HepG2 (cell line): ENCODE measurements around the gene MIOS. TPM values are rescaled to one million over a fixed set of nuclear protein-coding genes. Genes with fewer than 3 reads are reported as not detected.

Source experiments
- DMAP1 ChIP-seq: IDR thresholded peaks from 2 replicates; pipeline ENCODE4 v1.6.1; 2016
- FOXK1 ChIP-seq: sonication (generic); formaldehyde crosslinking; IDR thresholded peaks from 2 replicates; pipeline ENCODE4 v1.4.0; 2020; ENCODE audit warnings: low read depth, missing genetic modification reagents, borderline replicate concordance
- HMG20B ChIP-seq: conservative IDR thresholded peaks from 2 replicates; pipeline ENCODE4 v1.6.1; 2016; ENCODE audit warnings: missing genetic modification reagents, missing compliant biosample characterization
- POLR2A ChIP-seq, 2 experiments: IDR thresholded peaks; 2 replicates each; pipeline ENCODE4 v1.6.1; 2011; ENCODE audit warnings: low read depth in 2 of 2, low read length in 2 of 2, mild to moderate bottlenecking in 1 of 2, moderate library complexity in 1 of 2; ENCODE audit not compliant: insufficient read depth in 1 of 2
- SKIL ChIP-seq: sonication (generic); formaldehyde crosslinking; IDR thresholded peaks from 2 replicates; pipeline ENCODE4 v1.8.0; 2022; ENCODE audit warnings: missing genetic modification reagents, mild to moderate bottlenecking, moderate library complexity, borderline replicate concordance
- SMAD1 ChIP-seq: sonication (generic); formaldehyde crosslinking; IDR thresholded peaks from 2 replicates; pipeline ENCODE4 v1.4.0; 2020; ENCODE audit warnings: missing genetic modification reagents, low read depth, mild to moderate bottlenecking, borderline replicate concordance
- SMAD9 ChIP-seq: sonication (generic); formaldehyde crosslinking; IDR thresholded peaks from 2 replicates; pipeline ENCODE4 v1.5.1; 2020; ENCODE audit warnings: mild to moderate bottlenecking, missing genetic modification reagents
- SNAPC5 ChIP-seq: sonication (generic); formaldehyde crosslinking; IDR thresholded peaks from 2 replicates; pipeline ENCODE4 v1.8.1; 2023; ENCODE audit warnings: mild to moderate bottlenecking, missing genetic modification reagents, borderline replicate concordance
- SOX13 ChIP-seq, 3 experiments: fragments of 450-650 bp in 1 of 3; sonication (generic) in 1 of 3; formaldehyde crosslinking in 1 of 3; IDR thresholded peaks in 2 of 3; conservative IDR thresholded peaks in 1 of 3; 2 replicates each; pipeline versions ENCODE4 v1.5.0 to v1.6.1; 2016 to 2020; ENCODE audit warnings: antibody characterized with exemption in 1 of 3, mild to moderate bottlenecking in 1 of 3, missing compliant biosample characterization in 1 of 3, missing genetic modification reagents in 1 of 3, moderate library complexity in 1 of 3
- TCF12 ChIP-seq, 2 experiments: fragments of 450-650 bp in 1 of 2; sonication (generic) in 1 of 2; formaldehyde crosslinking in 1 of 2; IDR thresholded peaks; 2 replicates each; pipeline versions ENCODE4 v1.6.1 to v1.8.0; 2017 to 2022; ENCODE audit warnings: antibody characterized with exemption in 1 of 2, mild to moderate bottlenecking in 1 of 2, missing genetic modification reagents in 1 of 2, moderate library complexity in 1 of 2
- ZNF260 ChIP-seq: sonication (generic); formaldehyde crosslinking; IDR thresholded peaks from 2 replicates; pipeline ENCODE4 v1.4.0; 2020; ENCODE audit warnings: missing genetic modification reagents, low read depth, mild to moderate bottlenecking, borderline replicate concordance
- ZNF558 ChIP-seq: sonication (generic); formaldehyde crosslinking; IDR thresholded peaks from 2 replicates; pipeline ENCODE4 v1.9.0; 2022; ENCODE audit warnings: mild to moderate bottlenecking, missing genetic modification reagents, borderline replicate concordance
- ZNF574 ChIP-seq: sonication (generic); formaldehyde crosslinking; IDR thresholded peaks from 2 replicates; pipeline ENCODE4 v1.4.0; 2020; ENCODE audit warnings: missing genetic modification reagents
- ZNF589 ChIP-seq: sonication (generic); formaldehyde crosslinking; conservative IDR thresholded peaks from 2 replicates; pipeline ENCODE4 v1.8.0; 2022; ENCODE audit warnings: mild to moderate bottlenecking, moderate library complexity, missing genetic modification reagents
- ZNF704 ChIP-seq: sonication (generic); formaldehyde crosslinking; IDR thresholded peaks from 2 replicates; pipeline ENCODE4 v1.8.1; 2023; ENCODE audit warnings: mild to moderate bottlenecking, inconsistent platforms, moderate library complexity, missing genetic modification reagents, borderline replicate concordance
- ZNF749 ChIP-seq: sonication (generic); formaldehyde crosslinking; IDR thresholded peaks from 2 replicates; pipeline ENCODE4 v1.8.0; 2022; ENCODE audit warnings: mild to moderate bottlenecking, missing genetic modification reagents, moderate library complexity, borderline replicate concordance
- ZSCAN21 ChIP-seq: sonication (generic); formaldehyde crosslinking; IDR thresholded peaks from 2 replicates; pipeline ENCODE4 v1.8.0; 2022; ENCODE audit warnings: mild to moderate bottlenecking, missing genetic modification reagents, moderate library complexity, borderline replicate concordance
- polyA plus RNA-seq, 8 experiments: library from polyadenylated mRNA; depleted of rRNA in 3 of 8; stranded (reverse) in 7 of 8; unstranded in 1 of 8; fragments of >200 nt; fragmentation: Illumina TruSeq in 4 of 8; extraction: Trizol in 4 of 8; gene quantifications; 2 replicates each; pipeline versions ENCODE4 v1.2.1 to v1.2.3, GENCODE V29; 2011 to 2016; ENCODE audit warnings: low read depth in 4 of 8, missing spikeins in 1 of 8, mixed read lengths in 1 of 8; ENCODE audit not compliant: insufficient read depth in 1 of 8
- total RNA-seq, 5 experiments: library from RNA; depleted of rRNA; stranded (reverse); fragments of >200 nt; fragmentation: Illumina TruSeq; extraction: Trizol; gene quantifications; 2 replicates each; pipeline ENCODE4 v1.2.3, GENCODE V29; 2016; ENCODE audit warnings: low read depth in 1 of 5
- TF ChIP-seq, protein P1 (sequence below): sonication (generic); formaldehyde crosslinking; IDR thresholded peaks from 2 replicates; pipeline ENCODE4 v1.9.0; 2021; ENCODE audit warnings: missing genetic modification reagents, borderline replicate concordance

The MIOS gene
- total and polyA plus RNA-seq, 2 of the 13 experiments (the other 11 are each of a cell fraction or from before 2014, with no cell fraction given), result 15.2 to 33.5 TPM

- TF ChIP-seq SKIL (CRISPR knock-in tag) (no peak), ZNF558 (CRISPR knock-in tag) (peak; percentile 47; the same call in 1 of the 2 replicates), HMG20B (CRISPR knock-in tag) (no peak), SOX13 (IDR thresholded peaks at IDR 0.05) (no peak), SOX13 (CRISPR knock-in tag; conservative IDR thresholded peaks at IDR 0.05 in 1 of 2, IDR thresholded peaks at IDR 0.05 in 1 of 2) (peak in 1 of 2 experiments; percentile 8; a peak in 2 of 4 replicates), ZNF749 (CRISPR knock-in tag) (no peak), DMAP1 (CRISPR knock-in tag) (peak; percentile 79), ZNF260 (CRISPR knock-in tag) (no peak), ZNF704 (peak; percentile 23; the same call in 1 of the 2 replicates), SNAPC5 (CRISPR knock-in tag) (peak; percentile 33; the same call in 1 of the 2 replicates), ZNF574 (CRISPR knock-in tag) (peak; percentile 42; the same call in 1 of the 2 replicates), TCF12 (IDR thresholded peaks at IDR 0.05) (no peak), TCF12 (CRISPR knock-in tag; IDR thresholded peaks at IDR 0.05) (no peak), FOXK1 (peak; percentile 60; the same call in 1 of the 2 replicates), ZNF589 (CRISPR knock-in tag) (0 out of 2 replicates have a peak, but pooled peaks have one; percentile 67), ZSCAN21 (CRISPR knock-in tag) (no peak), SMAD1 (no peak), SMAD9 (CRISPR knock-in tag) (no peak), POLR2A (IDR thresholded peaks at IDR 0.05; ENCODE audit: insufficient read depth in 1 of 2, low read depth in 2 of 2, low read length in 2 of 2) (peak; percentile 71 to 76)
- TF ChIP-seq, protein P1, sequence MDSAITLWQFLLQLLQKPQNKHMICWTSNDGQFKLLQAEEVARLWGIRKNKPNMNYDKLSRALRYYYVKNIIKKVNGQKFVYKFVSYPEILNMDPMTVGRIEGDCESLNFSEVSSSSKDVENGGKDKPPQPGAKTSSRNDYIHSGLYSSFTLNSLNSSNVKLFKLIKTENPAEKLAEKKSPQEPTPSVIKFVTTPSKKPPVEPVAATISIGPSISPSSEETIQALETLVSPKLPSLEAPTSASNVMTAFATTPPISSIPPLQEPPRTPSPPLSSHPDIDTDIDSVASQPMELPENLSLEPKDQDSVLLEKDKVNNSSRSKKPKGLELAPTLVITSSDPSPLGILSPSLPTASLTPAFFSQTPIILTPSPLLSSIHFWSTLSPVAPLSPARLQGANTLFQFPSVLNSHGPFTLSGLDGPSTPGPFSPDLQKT (CRISPR knock-in tag), result 0 out of 2 replicates have a peak, but pooled peaks have one; percentile 59
Observed at GRCh38 chr7:7640221-7641128, 73.8 kb downstream of the MIOS start, which contains the start of gene UMAD1 (continued).
